ENCODE results near the gene NOVA1. TPM values are rescaled to one million over a fixed set of nuclear protein-coding genes. Genes with fewer than 3 reads are reported as not detected.
A peak's percentile ranks its signal among the peaks of the same experiment; 100 is the strongest.

The NOVA1 gene
- polyA plus RNA-seq, 2 of the 4 experiments (the other 2 are of a cell fraction) = 5.1 to 9.8 TPM

- H3K4me1 ChIP-seq = 0 out of 3 replicates have a peak, but pooled peaks cover 4% of the 10 kb centered on the region
- H3K4me3 ChIP-seq = no peak overlapping the region
- CTCF ChIA-PET = no interaction called here
- no peak for FAIRE-seq
- H3K4me2 ChIP-seq = no peak overlapping the region
- 54% methylated on average over 3 of the region's 3 CpGs for WGBS (ENCODE audit: missing lambda C conversion rate)
- ATAC-seq = no peak
- H3K9me3 ChIP-seq = no peaks in the 10 kb centered on the region
- POLR2A ChIA-PET = no interaction called here
- H3K27ac ChIP-seq = 0 out of 6 replicates have a peak overlapping the region, but pooled peaks of 1 of the 2 experiments have one; percentile 41
- TF ChIP-seq MAX (IDR thresholded peaks at IDR 0.05) (no peak), RARB (CRISPR knock-in tag; IDR thresholded peaks at IDR 0.05) (no peak), POLR2AphosphoS2 (conservative IDR thresholded peaks at IDR 0.05; ENCODE audit: low read length) (no peak), MAFK (IDR thresholded peaks at IDR 0.05; ENCODE audit: partially characterized antibody) (peak; percentile 46), HOXB13 (CRISPR knock-in tag; IDR thresholded peaks at IDR 0.05; ENCODE audit: low read depth) (no peak), PBX3 (IDR thresholded peaks at IDR 0.05) (no peak)
- no peak for DNase-seq (ENCODE audit: low read depth in 1 of 2, low spot score in 1 of 2)
Measured at GRCh38 chr14:26606729-26607312, 9.0 kb upstream of the NOVA1 start.

- no peak for FAIRE-seq
- 86% methylated on average over 2 of the region's 2 CpGs for WGBS (ENCODE audit: missing lambda C conversion rate)
- no peak for DNase-seq (ENCODE audit: low read depth in 1 of 2, low spot score in 1 of 2)
- no peak overlapping the region for H3K4me3 ChIP-seq
- no peak for TF ChIP-seq NFE2L2 (conservative IDR thresholded peaks at IDR 0.05; ENCODE audit: low read length)
- TF ChIP-seq HMGXB4 (CRISPR knock-in tag; IDR thresholded peaks at IDR 0.05; ENCODE audit: borderline replicate concordance) = no peak
- TF ChIP-seq RNF2 (IDR thresholded peaks at IDR 0.05; ENCODE audit: borderline replicate concordance, low read depth) = no peak
- TF ChIP-seq HDAC2 (IDR thresholded peaks at IDR 0.05) = no peak
- TF ChIP-seq NPAS2 (CRISPR knock-in tag; IDR thresholded peaks at IDR 0.05; ENCODE audit: borderline replicate concordance) = no peak
- H3K4me2 ChIP-seq = no peak overlapping the region
- POLR2A ChIA-PET = no interaction called here
- CTCF ChIA-PET = no interaction called here
- no peak overlapping the region for H3K27ac ChIP-seq
- H3K4me1 ChIP-seq = 0 out of 3 replicates have a peak, but pooled peaks cover 4% of the 10 kb centered on the region
- ATAC-seq = no peak
- no peaks in the 10 kb centered on the region for H3K9me3 ChIP-seq
Measured at GRCh38 chr14:26605602-26606001, 7.8 kb upstream of the NOVA1 start.

- POLR2A ChIA-PET = no interaction called here
- no peak for TF ChIP-seq CHD4 (IDR thresholded peaks at IDR 0.05; ENCODE audit: borderline replicate concordance)
- TF ChIP-seq SREBF2 (IDR thresholded peaks at IDR 0.05) = no peak
- no peak for TF ChIP-seq CBX8 (IDR thresholded peaks at IDR 0.05)
- no peak for TF ChIP-seq HEYL (CRISPR knock-in tag; IDR thresholded peaks at IDR 0.05)
- TF ChIP-seq KDM1A (IDR thresholded peaks at IDR 0.05; ENCODE audit: low read depth) = no peak
- TF ChIP-seq JUN (IDR thresholded peaks at IDR 0.05) = no peak
- no peak for TF ChIP-seq POLR2A (IDR thresholded peaks at IDR 0.05; ENCODE audit: low read length)
- TF ChIP-seq MAFK (IDR thresholded peaks at IDR 0.05; ENCODE audit: partially characterized antibody) = no peak
- TF ChIP-seq FOSB (CRISPR knock-in tag; IDR thresholded peaks at IDR 0.05) = no peak
- no peak for TF ChIP-seq GATA3 (IDR thresholded peaks at IDR 0.05; ENCODE audit: borderline replicate concordance)
- no peak for TF ChIP-seq POLR2AphosphoS2 (conservative IDR thresholded peaks at IDR 0.05; ENCODE audit: low read length)
- TF ChIP-seq RNF2 (IDR thresholded peaks at IDR 0.05; ENCODE audit: borderline replicate concordance, low read depth) = no peak
Measured at GRCh38 chr14:26602902-26603301, 5.1 kb upstream of the NOVA1 start.

More at GRCh38 chr14:26602902-26603301, 5.1 kb upstream of the NOVA1 start:
- Histone ChIP-seq H3K4me3 (no peak overlapping the region), H3K9me3 (no peaks in the 10 kb centered on the region), H3K27ac (no peak overlapping the region), H3K4me2 (no peak overlapping the region), H3K4me1 (0 out of 3 replicates have a peak, but pooled peaks cover 4% of the 10 kb centered on the region)
- CTCF ChIA-PET = no interaction called here
- WGBS (ENCODE audit: missing lambda C conversion rate) = 68% methylated on average over 2 of the region's 2 CpGs
- no peak for FAIRE-seq
- no peak for ATAC-seq
- no peak for DNase-seq (ENCODE audit: low read depth in 1 of 2, low spot score in 1 of 2)
